ENCODE measurements around the gene COL11A1.
"Not testable (repeated sequence)": the region's sequence is repeated elsewhere in the genome, so short reads cannot be mapped to it uniquely, and the experiment has no call there.

COL11A1 gene

GRCh38 chr1:103075316-103076000 is 32.9 kb downstream of the COL11A1 start:
- no peak for DNase-seq (ENCODE audit: low spot score)

- DNase-seq (ENCODE audit: low spot score) = no peak
Observed at GRCh38 chr1:103074224-103074623, 34.1 kb downstream of the COL11A1 start.

DNA sequence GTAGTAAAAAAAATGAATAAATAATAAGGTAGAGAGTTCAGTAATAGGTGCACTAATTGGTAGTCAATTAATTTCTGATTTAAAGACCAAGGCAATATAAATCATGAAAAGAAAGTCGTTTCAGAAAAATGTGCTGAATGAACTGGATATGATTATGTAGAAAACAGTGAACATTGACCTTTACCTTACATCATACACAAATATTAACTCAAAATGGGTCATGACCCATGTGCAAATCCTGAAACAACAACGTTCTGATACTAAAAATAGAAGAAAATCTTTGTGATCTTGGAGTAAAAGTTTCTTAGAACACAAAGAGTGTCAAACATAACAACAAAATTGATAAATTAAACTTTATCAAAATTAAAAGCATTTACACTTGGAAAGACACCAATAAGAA is 39.1 kb downstream of the COL11A1 start:
- no peak for DNase-seq (ENCODE audit: low spot score)

GRCh38 chr1:103063921-103064320 is 44.4 kb downstream of the COL11A1 start:
- no peak for DNase-seq (ENCODE audit: low spot score)

- DNase-seq (ENCODE audit: low spot score) = no peak
Observed at GRCh38 chr1:103058391-103058790, 49.9 kb downstream of the COL11A1 start.

- DNase-seq (ENCODE audit: low spot score) = no peak
Observed at GRCh38 chr1:103056423-103056822, 51.9 kb downstream of the COL11A1 start.

DNA sequence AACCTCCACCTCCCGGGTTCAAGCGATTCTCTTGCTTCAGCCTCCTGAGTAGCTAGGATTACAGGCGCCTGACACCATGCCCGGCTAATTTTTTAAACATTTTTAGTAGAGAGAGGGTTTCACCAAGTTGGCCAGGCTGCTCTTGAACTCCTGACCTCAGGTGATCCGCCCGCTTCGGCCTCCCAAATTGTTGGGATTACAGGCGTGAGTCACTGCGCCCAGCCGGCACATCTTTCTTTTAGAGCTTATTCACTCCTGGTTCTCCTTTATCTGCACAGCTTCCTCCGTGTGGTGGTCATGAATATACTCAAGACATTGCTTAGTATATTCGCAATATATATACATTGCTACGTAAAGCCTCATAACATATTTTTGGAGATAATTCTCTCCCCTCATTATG is 80.2 kb downstream of the COL11A1 start:
- not testable (repeated sequence) for DNase-seq (ENCODE audit: low spot score)

DNA sequence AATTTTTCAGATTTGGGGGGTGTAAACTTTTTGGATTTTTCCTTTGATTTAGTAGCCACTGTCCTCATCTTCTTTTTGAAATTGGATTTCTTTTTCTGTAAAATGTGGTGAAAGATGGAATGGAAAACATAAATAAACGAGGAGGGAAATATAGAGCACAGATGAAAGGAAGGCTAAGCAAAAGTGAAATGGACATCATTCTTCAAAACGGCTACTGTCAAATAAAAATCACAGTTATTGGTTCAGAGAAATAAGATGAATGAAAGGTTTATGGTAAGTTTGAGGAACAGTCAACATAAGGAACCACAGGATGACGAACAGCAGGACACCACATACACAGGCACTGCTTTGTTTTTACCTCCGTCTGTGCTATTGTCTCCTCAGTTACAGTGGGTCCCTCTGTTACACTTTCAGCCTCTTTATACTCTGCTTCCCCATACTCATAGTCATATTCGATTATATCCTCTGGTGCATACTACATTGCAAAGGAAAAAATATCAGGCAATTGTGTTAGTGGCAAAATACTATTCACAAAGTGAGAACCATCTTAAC is 82.4 kb downstream of the COL11A1 start:
- no peak for DNase-seq (ENCODE audit: low spot score)

GRCh38 chr1:103024051-103024450 is 84.3 kb downstream of the COL11A1 start:
- no peak for DNase-seq (ENCODE audit: low spot score)

- no peak for DNase-seq (ENCODE audit: low spot score)
Observed at GRCh38 chr1:103002005-103002404, 106.3 kb downstream of the COL11A1 start.

GRCh38 chr1:102978874-102979273 is 129.4 kb downstream of the COL11A1 start:
- no peak for DNase-seq (ENCODE audit: low spot score)

- no peak for DNase-seq (ENCODE audit: low spot score)
Observed at GRCh38 chr1:102977292-102977691, 131.0 kb downstream of the COL11A1 start.

DNA sequence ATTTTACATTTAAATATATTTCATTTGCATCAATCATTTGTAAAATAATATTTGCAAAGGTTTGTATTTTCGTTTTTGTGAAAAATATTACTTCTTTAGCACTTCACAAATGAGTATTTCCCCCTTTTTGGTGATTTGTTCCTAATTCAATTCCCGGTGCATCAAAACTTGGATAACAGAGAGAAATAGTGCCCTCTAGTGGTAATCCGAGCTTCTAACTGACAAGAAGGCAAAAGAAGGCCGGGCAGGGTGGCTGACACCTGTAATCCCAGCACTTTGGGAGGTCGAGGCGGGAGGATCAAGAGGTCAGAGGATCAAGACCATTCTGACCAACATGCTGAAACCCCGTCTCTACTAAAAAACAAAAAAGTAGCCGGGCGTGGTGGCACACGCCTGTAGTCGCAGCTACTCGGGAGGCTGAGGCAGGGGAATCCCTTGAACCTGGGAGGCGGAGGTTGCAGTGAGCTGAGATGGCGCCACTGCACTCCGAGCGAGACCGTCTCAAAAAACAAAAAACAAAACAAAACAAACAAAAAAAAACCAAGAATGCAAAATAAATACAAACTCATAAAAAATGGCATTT is 137.7 kb downstream of the COL11A1 start:
- peak; percentile 9 for DNase-seq (ENCODE audit: low spot score)

GRCh38 chr1:102967786-102968185 is 140.5 kb downstream of the COL11A1 start:
- DNase-seq (ENCODE audit: low spot score) = no peak

- DNase-seq (ENCODE audit: low spot score) = no peak
Observed at GRCh38 chr1:102961549-102961948, 146.8 kb downstream of the COL11A1 start.

DNA sequence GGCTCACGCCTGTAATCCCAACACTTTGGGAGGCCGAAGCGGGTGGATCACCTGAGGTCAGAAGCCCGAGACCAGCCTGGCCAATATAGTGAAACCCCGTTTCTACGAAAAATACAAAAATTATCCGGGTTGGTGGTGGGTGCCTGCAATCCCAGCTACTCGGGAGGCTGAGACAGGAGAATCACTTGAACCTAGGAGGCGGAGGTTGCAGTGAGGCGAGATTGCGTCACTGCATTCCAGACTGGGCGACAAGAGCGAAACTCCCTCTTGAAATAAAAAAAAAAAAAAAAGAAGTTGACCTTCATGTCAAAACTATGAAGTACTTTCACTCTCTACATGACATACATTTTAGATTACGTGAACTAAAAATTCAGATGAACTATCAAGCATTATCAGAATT is 153.7 kb downstream of the COL11A1 start:
- DNase-seq (ENCODE audit: low spot score) = no peak

DNA sequence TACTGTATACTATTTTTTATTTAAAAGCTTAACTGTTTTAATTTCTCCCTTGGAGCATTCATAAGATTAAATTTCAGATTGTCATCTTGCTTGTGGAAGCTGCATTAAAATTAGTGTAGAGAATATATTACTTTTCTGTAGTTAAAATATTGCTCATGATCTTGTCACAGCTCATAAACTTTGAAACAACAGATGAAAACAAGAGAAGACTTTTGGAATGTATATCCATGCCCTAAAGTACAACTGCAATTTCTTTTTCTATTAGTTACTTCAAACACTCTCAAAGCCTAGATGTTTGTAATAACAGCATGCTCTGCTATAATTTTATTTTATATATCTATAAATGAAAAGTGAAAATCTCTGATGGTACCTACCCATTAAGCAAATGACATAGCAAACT is 155.9 kb downstream of the COL11A1 start:
- DNase-seq (ENCODE audit: low spot score) = no peak

GRCh38 chr1:102942324-102942723 is 166.0 kb downstream of the COL11A1 start:
- no peak for DNase-seq (ENCODE audit: low spot score)

DNA sequence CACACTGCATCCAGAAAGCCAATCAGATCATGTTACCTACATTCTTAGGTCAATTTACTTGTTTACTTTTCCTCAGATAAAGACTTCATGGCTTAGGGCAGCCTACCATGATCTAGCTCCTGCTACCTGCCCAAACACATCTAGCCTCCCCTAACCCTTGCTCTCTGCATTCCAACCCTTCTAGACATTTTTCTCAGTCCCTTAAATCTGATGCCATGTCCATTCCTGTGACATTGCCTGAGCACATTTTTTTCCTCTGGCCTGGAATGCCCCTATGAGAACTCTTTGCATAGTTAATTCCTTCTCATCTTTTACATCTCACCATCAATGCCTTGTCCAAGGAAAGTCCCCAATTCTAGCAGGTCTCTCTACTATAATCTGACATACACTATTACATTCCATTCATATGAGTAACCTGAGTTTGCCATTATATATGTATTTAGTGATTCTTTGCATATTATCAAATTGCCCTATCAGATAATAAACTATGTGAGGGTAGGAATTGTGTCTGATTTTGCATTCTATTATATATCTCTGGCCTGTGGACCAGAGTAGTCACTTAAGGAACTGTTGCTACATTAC is 166.9 kb downstream of the COL11A1 start:
- peak; percentile 2 for DNase-seq (ENCODE audit: low spot score)

GRCh38 chr1:102937401-102937800 is 170.9 kb downstream of the COL11A1 start:
- no peak for DNase-seq (ENCODE audit: low spot score)

- not testable (repeated sequence) for DNase-seq (ENCODE audit: low spot score)
Observed at GRCh38 chr1:102933362-102933761, 175.0 kb downstream of the COL11A1 start.

- peak; percentile 58 for DNase-seq (ENCODE audit: low spot score)
Observed at GRCh38 chr1:102919659-102920058, 188.7 kb downstream of the COL11A1 start.

DNA sequence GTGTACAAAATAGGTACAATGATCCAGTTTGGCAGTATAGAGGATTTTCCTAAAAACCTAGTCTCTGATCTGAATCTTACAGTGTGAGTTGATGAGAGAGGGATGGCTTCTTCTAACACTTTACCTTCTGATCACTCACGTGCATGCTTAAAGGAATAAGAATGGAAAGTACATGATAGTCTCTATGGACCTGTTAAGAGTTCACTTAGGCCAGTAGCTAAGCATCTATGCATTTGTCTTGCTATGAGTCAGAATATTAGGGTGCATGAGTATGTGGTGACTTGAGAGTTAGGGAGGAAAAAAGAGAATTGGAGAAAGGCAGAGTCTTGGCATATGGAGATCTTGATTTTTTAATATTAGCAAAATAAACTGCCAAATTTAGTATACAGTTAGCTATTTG is 206.3 kb downstream of the COL11A1 start:
- DNase-seq (ENCODE audit: low spot score) = no peak

Measured in hepatic stellate cell (primary cell).